GM20431 (cell line): ENCODE results near the gene AFAP1L2.

Experiments
- in situ Hi-C: fragments of 300-500 bp; cut with MseI, MboI; formaldehyde crosslinking; loops from one replicate; pipeline ENCODE4 v1.15.0; 2020; ENCODE audit warnings: low sequenced_read_pairs; ENCODE audit not compliant: unreplicated experiment

AFAP1L2 gene

GRCh38 chr10:114404171-114405010 is at the start of gene AFAP1L2:
AFAP1L2 (minus strand) TSS chr10:114404502; CDS start chr10:114404455, 47 bp downstream.
- in situ Hi-C loops: no loop called here

DNA sequence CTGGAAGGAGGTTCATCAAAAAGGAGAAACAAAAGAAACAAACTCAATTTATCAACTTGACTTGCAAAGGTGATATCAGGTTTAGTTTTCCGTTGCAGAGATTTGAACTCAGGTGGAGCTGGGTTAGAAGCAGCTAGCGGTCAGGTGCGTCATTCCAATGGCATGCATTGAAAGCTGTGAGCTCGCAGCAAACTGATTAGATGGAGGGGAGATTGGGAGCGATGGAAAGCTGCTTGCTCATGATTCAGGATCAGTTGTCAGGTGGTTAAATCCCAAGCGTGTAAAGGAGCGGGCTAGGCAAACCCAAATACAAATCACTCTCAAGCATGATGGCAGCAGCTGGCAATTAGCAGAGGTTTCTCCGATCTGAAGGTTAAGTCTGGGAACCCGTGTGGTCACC is 49.3 kb upstream of the AFAP1L2 start:
- in situ Hi-C loops: loop anchor here (25.0 kb wide), 1 partner anchor 234 kb away; no protein-coding TSS in a partner anchor

DNA sequence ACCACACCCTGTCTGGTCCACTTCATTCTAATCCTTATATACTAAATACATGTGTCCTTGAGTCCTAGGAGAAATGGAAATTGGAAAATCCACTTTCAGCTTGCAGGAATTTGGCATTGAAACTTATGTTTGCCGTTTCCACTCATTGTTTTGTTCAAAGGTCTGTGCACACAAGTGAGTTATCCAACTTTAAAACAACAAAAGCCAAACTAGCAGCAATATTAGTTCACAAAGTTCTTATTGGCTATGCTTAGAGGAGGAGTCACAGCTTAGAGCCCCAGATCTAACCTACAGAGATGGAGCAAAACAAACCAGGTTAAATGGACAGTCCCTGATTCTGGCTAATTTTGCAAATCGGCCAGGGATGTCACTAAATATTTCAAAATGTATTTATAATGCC is 44.6 kb upstream of the AFAP1L2 start:
- in situ Hi-C loops: no loop called here

DNA sequence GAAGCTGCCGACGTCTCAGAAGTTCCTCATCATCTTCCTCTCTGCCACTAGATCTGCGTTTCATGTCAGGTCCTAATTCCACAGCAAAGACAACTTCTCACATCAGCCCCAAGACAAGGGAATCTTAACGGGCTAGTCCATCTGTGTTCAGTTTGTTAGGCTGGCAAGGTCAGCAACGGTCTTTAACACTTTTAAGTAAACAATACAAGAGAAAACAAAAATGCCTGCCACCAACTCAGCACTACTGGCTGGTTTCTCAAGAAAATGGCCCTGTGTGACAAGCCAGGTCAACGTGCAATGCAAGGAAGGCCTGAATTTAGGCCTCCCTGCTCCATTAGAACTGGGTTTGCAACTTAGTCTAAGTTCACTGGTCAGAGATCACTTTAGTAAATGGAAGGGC is 41.0 kb upstream of the AFAP1L2 start:
- in situ Hi-C loops: no loop called here

DNA sequence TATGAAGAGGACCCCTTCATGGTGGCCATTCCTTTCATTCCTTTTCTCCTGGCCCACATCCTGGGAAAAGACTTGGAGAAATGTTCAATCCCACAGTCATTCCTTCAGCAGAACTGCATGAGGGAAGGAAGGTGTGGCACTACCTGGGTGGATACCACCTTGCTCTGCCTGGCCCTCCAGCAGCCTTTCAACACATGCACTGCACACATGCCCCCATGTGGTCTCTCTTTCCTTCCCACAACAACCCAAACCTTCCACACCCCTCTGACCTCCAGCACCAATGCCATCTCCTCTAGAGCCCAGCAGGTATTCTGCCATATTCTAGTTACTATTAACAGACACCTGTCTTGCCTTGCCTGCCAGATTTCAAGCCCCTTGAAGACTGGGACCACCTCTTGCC is 40.5 kb upstream of the AFAP1L2 start:
- in situ Hi-C loops: no loop called here

GRCh38 chr10:114442091-114442630 is 37.9 kb upstream of the AFAP1L2 start:
- in situ Hi-C loops: no loop called here

- in situ Hi-C loops: no loop called here
Measured at GRCh38 chr10:114441107-114441506, 36.8 kb upstream of the AFAP1L2 start.

DNA sequence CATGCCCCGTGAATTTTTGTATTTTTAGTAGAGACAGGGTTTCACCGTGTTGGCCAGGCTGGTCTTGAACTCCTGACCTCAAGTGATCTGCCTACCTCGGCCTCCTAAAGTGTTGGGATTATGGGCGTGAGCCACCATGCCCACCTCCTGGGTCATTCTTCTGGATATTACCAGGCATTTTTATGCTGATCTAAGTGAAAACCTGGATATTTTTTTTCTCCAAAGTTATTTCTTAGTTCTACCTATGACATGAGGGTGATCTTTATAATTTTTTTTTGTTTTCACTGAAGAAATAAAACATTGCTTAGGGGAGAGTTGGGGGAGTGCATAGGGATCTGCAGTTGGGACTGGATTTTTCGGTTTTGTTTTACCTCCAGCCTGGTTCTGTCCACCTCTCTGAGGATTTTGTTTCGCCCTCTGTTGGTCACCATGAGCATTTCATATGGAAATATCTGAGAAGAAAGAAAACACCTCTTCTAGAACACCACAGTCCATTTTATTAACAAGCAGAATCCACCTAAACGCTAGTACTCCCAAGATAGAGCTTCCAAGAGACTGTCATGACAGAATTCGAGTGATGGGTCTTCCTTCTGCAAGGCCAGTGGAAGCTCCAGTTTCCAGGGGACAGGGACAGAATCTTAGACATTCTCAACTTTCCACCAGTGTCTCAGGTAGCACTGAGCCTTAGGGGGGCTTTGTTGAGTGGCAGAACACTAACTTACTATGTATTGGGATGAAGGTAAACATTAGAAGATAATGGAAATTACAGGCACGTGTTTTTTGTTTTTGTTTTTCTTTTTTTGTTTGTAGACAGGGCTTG is 33.4 kb upstream of the AFAP1L2 start:
- in situ Hi-C loops: no loop called here

DNA sequence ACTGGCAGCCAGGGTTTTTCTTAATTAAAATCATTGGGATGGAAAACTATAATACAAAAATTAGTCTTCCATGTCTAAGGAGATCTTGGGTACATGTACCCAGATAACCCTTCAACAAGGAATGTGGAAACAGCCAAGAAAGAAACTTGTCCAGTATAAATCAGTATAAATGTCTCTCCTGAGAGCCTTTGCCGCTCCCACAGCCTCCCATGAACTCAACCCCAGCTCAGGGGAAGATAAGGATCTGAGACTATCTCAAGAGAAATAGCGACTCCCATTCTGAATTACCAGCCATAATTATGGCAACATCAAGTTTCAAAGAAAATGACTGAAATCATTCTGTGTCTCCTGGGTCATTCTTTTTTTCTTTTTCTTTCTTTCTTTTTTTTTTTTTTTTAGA is 32.6 kb upstream of the AFAP1L2 start:
- in situ Hi-C loops: no loop called here

GRCh38 chr10:114432566-114433093 is 28.3 kb upstream of the AFAP1L2 start:
- in situ Hi-C loops: no loop called here

GRCh38 chr10:114431414-114432135 is 27.3 kb upstream of the AFAP1L2 start:
- in situ Hi-C loops: no loop called here

- in situ Hi-C loops: no loop called here
Measured at GRCh38 chr10:114430688-114431413, 26.5 kb upstream of the AFAP1L2 start.

- in situ Hi-C loops: no loop called here
Measured at GRCh38 chr10:114429581-114430335, 25.5 kb upstream of the AFAP1L2 start.

DNA sequence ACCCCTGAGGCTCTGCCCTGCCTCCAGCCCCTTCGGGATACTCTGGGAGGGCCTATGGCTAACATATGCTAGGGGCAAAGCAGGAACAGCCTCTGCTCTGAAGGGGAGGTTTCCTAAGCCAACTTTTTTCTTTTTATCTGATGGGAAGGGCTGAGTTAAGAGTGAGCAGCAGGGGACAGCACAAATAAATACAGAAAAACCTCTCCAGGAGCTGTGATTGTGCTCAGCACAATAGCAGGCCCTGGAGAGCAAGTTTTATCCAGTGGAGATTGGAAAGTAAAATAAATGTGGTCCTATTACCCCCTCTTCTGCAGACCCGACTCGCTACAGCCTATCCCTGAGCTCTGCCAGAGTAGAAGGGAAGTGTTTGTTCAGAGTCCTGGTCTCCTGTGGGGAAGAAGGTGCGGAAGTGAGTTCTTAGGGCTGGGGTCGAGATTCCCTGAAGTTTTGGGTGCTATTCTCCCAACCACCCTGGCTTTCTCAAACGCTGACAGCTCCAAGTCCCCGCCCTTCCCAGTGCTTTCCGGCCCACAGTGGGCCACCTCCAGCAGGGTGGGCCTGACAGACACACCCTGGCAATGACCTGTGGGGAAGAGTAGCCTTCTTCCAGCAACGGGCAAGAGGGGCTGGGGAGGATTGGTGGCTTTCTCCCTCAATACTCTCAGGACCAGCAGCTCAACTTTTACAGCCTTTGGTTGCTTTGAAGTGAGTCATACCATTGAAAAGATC is 23.0 kb upstream of the AFAP1L2 start:
- in situ Hi-C loops: no loop called here

- in situ Hi-C loops: no loop called here
Measured at GRCh38 chr10:114426476-114426875, 22.2 kb upstream of the AFAP1L2 start.

- in situ Hi-C loops: no loop called here
Measured at GRCh38 chr10:114420811-114421485, 16.6 kb upstream of the AFAP1L2 start.

GRCh38 chr10:114418109-114418508 is 13.8 kb upstream of the AFAP1L2 start:
- in situ Hi-C loops: no loop called here
